ENCODE results near the gene AMBP.

AMBP gene

GRCh38 chr9:114085387-114085789, 7.3 kb upstream of the AMBP start:
- TF ChIP-seq TCF12 (IDR thresholded peaks at IDR 0.05; ENCODE audit: low read depth): no peak
- TF ChIP-seq YY1 (IDR thresholded peaks at IDR 0.05; ENCODE audit: low read depth): no peak
- no peak for TF ChIP-seq RAD21 (IDR thresholded peaks at IDR 0.05; ENCODE audit: low read depth)
- TF ChIP-seq CREB1 (IDR thresholded peaks at IDR 0.05; ENCODE audit: low read depth): no peak

- no peak for TF ChIP-seq TAF1 (IDR thresholded peaks at IDR 0.05; ENCODE audit: low read depth)
- no peak for TF ChIP-seq REST (IDR thresholded peaks at IDR 0.05; ENCODE audit: low read depth)
- no peak for TF ChIP-seq EGR1 (IDR thresholded peaks at IDR 0.05)
Observed at GRCh38 chr9:114084282-114085073, 6.4 kb upstream of the AMBP start.

GRCh38 chr9:114083666-114084065, 5.6 kb upstream of the AMBP start:
- TF ChIP-seq YY1 (IDR thresholded peaks at IDR 0.05; ENCODE audit: low read depth) (no peak), REST (IDR thresholded peaks at IDR 0.05; ENCODE audit: low read depth) (no peak), RAD21 (IDR thresholded peaks at IDR 0.05; ENCODE audit: low read depth) (no peak), CEBPB (IDR thresholded peaks at IDR 0.05) (no peak), TEAD4 (IDR thresholded peaks at IDR 0.05) (no peak), EP300 (IDR thresholded peaks at IDR 0.05; ENCODE audit: borderline replicate concordance) (no peak), CREB1 (IDR thresholded peaks at IDR 0.05; ENCODE audit: low read depth) (no peak), USF1 (IDR thresholded peaks at IDR 0.05) (no peak), ZBTB7A (IDR thresholded peaks at IDR 0.05; ENCODE audit: low read depth) (no peak), EGR1 (IDR thresholded peaks at IDR 0.05) (no peak), TAF1 (IDR thresholded peaks at IDR 0.05; ENCODE audit: low read depth) (no peak), TCF12 (IDR thresholded peaks at IDR 0.05; ENCODE audit: low read depth) (no peak)

- TF ChIP-seq EP300 (IDR thresholded peaks at IDR 0.05; ENCODE audit: borderline replicate concordance): no peak
- no peak for TF ChIP-seq NFIC (IDR thresholded peaks at IDR 0.05)
- peak; percentile 94 for TF ChIP-seq RAD21 (IDR thresholded peaks at IDR 0.05; ENCODE audit: low read depth)
- no peak for TF ChIP-seq EGR1 (IDR thresholded peaks at IDR 0.05)
- TF ChIP-seq MAX (IDR thresholded peaks at IDR 0.05): peak; percentile 35; the same call in 1 of the 2 replicates
- no peak for TF ChIP-seq USF1 (IDR thresholded peaks at IDR 0.05)
- no peak for TF ChIP-seq CEBPB (IDR thresholded peaks at IDR 0.05)
- no peak for TF ChIP-seq TCF12 (IDR thresholded peaks at IDR 0.05; ENCODE audit: low read depth)
Observed at GRCh38 chr9:114082017-114082762, 4.1 kb upstream of the AMBP start.

- no peak for TF ChIP-seq REST (IDR thresholded peaks at IDR 0.05; ENCODE audit: low read depth)
- no peak for TF ChIP-seq YY1 (IDR thresholded peaks at IDR 0.05; ENCODE audit: low read depth)
- no peak for TF ChIP-seq EP300 (IDR thresholded peaks at IDR 0.05; ENCODE audit: borderline replicate concordance)
- no peak for TF ChIP-seq CREB1 (IDR thresholded peaks at IDR 0.05; ENCODE audit: low read depth)
- TF ChIP-seq TAF1 (IDR thresholded peaks at IDR 0.05; ENCODE audit: low read depth): no peak
- no peak for TF ChIP-seq NFIC (IDR thresholded peaks at IDR 0.05)
- no peak for TF ChIP-seq RAD21 (IDR thresholded peaks at IDR 0.05; ENCODE audit: low read depth)
- no peak for TF ChIP-seq USF1 (IDR thresholded peaks at IDR 0.05)
- TF ChIP-seq ZBTB7A (IDR thresholded peaks at IDR 0.05; ENCODE audit: low read depth): no peak
- no peak for TF ChIP-seq TEAD4 (IDR thresholded peaks at IDR 0.05)
Observed at GRCh38 chr9:114081441-114082016, 3.4 kb upstream of the AMBP start.

Measured in Ishikawa (cell line).